ENCODE measurements around the gene AXDND1. TPM values are rescaled to one million over a fixed set of nuclear protein-coding genes. Genes with fewer than 3 reads are reported as not detected.

AXDND1 gene
- total RNA-seq, 1 experiment from 2014 or later = 0.48 TPM

DNA sequence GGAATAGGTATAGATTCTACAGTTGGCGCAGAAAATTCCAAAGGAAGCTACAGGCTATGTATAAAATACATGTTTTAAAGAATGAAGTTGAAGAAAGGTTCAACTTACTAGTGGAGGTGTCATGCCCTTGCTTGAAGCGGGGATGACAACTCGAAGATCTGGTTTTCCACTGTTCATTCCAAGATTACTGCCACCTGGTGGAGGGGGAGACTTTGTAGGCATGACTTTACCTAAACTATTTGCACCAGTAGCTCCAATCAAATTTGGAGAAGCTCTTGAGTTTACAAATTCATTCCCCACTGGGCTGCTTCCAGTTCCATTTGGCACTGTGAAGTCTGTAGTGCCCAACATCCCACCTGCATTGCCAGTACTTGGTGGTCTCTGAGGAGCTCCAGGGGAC is 81.7 kb downstream of the AXDND1 start:
- Histone ChIP-seq H4K8ac (replicated peaks; ENCODE audit: insufficient read length, low read depth, low read length) (no peak overlapping the region), H3K27ac (ENCODE audit: insufficient read length, low read depth, low read length) (no peak overlapping the region), H2BK12ac (ENCODE audit: insufficient read length, low read depth, low read length) (no peak overlapping the region), H3K4me2 (ENCODE audit: insufficient read depth, insufficient read length, low read length) (no peak overlapping the region), H3K79me1 (ENCODE audit: insufficient read depth, low read depth, low read length, poor library complexity, severe bottlenecking) (no peaks in the 10 kb centered on the region), H4K5ac (ENCODE audit: insufficient read length, low read depth, low read length) (no peak overlapping the region), H3K9ac (ENCODE audit: extremely low read depth, insufficient read length, low read length) (no peak overlapping the region), H3K18ac (ENCODE audit: insufficient read length, low read depth, low read length) (no peak overlapping the region), H3K56ac (ENCODE audit: insufficient read length, low read depth, low read length) (no peak overlapping the region), H2BK120ac (ENCODE audit: low read depth, low read length, poor library complexity, severe bottlenecking) (no peak overlapping the region), H3K27me3 (ENCODE audit: insufficient read depth, low read length) (no peaks in the 10 kb centered on the region), H3K23ac (ENCODE audit: insufficient read length, low read depth, low read length) (no peak overlapping the region), H3K14ac (ENCODE audit: insufficient read depth, low read length) (no peak overlapping the region), H3K23me2 (ENCODE audit: insufficient read length, low read depth, low read length, poor library complexity, severe bottlenecking) (no peaks in the 10 kb centered on the region), H3K79me2 (ENCODE audit: insufficient read depth, low read length) (no peaks in the 10 kb centered on the region), H3K4ac (ENCODE audit: low read depth, low read length) (no peak overlapping the region), H3K4me1 (ENCODE audit: insufficient read depth, low read length) (no peaks in the 10 kb centered on the region), H3T11ph (ENCODE audit: low read length) (no peak overlapping the region), H2BK5ac (ENCODE audit: insufficient read length, low read length) (no peak overlapping the region), H2BK20ac (ENCODE audit: low read depth, low read length, poor library complexity, severe bottlenecking) (no peak overlapping the region), H4K20me1 (ENCODE audit: control insufficient read depth, insufficient read depth, insufficient read length) (no peaks in the 10 kb centered on the region), H3K9me3 (ENCODE audit: control insufficient read depth, low read depth, low read length) (no peaks in the 10 kb centered on the region), H2BK15ac (ENCODE audit: low read depth, low read length) (no peak overlapping the region), H4K91ac (ENCODE audit: insufficient read length, low read depth, low read length) (no peak overlapping the region), H2AFZ (ENCODE audit: low read length) (no peak overlapping the region), H2AK5ac (ENCODE audit: insufficient read length, low read length) (no peak overlapping the region)
- TF ChIP-seq, protein P1, sequence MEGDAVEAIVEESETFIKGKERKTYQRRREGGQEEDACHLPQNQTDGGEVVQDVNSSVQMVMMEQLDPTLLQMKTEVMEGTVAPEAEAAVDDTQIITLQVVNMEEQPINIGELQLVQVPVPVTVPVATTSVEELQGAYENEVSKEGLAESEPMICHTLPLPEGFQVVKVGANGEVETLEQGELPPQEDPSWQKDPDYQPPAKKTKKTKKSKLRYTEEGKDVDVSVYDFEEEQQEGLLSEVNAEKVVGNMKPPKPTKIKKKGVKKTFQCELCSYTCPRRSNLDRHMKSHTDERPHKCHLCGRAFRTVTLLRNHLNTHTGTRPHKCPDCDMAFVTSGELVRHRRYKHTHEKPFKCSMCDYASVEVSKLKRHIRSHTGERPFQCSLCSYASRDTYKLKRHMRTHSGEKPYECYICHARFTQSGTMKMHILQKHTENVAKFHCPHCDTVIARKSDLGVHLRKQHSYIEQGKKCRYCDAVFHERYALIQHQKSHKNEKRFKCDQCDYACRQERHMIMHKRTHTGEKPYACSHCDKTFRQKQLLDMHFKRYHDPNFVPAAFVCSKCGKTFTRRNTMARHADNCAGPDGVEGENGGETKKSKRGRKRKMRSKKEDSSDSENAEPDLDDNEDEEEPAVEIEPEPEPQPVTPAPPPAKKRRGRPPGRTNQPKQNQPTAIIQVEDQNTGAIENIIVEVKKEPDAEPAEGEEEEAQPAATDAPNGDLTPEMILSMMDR (conservative IDR thresholded peaks at IDR 0.05) = peak; percentile 71
- Mint-ChIP-seq H3K4me3 (no peak overlapping the region), H3K9me3 (peaks cover 8 to 10% of the 10 kb centered on the region in 2 experiments), H3K27me3 (ENCODE audit: low read depth) (no peaks in the 10 kb centered on the region; the same call in 1 of the 2 replicates), H3K4me1 (no peaks in the 10 kb centered on the region; a peak in 1 of 4 replicates), H3K36me3 (ENCODE audit: insufficient read depth in 1 of 3, low read depth in 3 of 3) (peaks cover 8 to 9% (median 9%) of the 10 kb centered on the region in 3 experiments), H3K27ac (no peak overlapping the region)
- WGBS (ENCODE audit: extremely low coverage, insufficient read length, low lambda C conversion rate) = no CpG with 5 or more reads among the region's 3 CpGs
- DNase-seq = peak; percentile 49
